ENCODE measurements around the gene HSBP1. TPM values are rescaled to one million over a fixed set of nuclear protein-coding genes. Genes with fewer than 3 reads are reported as not detected.

HSBP1 gene
- total and polyA plus RNA-seq, 3 donors from 2014 or later: 42.9 to 278 (median 43.7) TPM

DNA sequence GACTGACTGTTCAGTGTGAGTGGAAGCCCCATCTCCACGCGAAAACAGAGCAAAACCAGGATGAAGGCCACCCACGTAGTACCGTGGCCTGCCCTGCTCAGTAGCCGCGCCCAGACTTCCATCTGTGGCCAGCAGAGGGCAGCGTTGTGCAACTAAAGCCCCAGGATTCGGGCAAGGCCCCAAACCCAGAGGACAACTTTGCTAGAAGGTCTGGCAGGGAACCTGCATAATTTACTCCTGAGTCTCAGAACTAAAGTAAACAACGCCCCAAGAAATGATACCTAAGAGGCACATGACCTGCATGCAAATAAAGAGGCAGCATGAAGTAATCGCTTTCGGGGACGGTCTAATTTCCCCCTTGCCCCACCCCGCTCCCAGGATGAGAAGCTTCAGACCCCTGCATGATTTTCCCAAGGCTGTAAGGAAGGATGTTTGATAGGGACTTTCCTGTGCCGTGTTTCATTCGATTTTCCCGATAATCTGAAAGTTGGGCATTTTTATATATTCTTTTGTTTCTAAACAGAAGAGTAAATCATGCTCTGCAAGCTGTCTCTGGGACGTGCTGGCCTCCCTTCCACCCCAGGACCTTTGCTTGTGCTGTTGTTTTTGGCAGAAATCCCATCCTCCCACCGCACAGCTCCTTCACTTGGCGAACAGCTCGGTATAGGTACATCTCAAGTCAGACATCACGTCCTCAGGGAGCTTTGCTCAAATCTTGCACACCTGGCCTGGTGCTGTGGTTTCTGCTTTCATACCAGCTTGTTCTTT lies 18.6 kb downstream of the HSBP1 start:
- H3K36me3 ChIP-seq (ENCODE audit: low read depth, missing control alignments): no peaks in the 10 kb centered on the region
- TF ChIP-seq, protein P1, sequence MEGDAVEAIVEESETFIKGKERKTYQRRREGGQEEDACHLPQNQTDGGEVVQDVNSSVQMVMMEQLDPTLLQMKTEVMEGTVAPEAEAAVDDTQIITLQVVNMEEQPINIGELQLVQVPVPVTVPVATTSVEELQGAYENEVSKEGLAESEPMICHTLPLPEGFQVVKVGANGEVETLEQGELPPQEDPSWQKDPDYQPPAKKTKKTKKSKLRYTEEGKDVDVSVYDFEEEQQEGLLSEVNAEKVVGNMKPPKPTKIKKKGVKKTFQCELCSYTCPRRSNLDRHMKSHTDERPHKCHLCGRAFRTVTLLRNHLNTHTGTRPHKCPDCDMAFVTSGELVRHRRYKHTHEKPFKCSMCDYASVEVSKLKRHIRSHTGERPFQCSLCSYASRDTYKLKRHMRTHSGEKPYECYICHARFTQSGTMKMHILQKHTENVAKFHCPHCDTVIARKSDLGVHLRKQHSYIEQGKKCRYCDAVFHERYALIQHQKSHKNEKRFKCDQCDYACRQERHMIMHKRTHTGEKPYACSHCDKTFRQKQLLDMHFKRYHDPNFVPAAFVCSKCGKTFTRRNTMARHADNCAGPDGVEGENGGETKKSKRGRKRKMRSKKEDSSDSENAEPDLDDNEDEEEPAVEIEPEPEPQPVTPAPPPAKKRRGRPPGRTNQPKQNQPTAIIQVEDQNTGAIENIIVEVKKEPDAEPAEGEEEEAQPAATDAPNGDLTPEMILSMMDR (IDR thresholded peaks at IDR 0.05): peak; percentile 83 to 91 (median 90)
- no peak for TF ChIP-seq POLR2A (IDR thresholded peaks at IDR 0.05)
- no peak overlapping the region for H3K4me3 ChIP-seq
- H3K4me1 ChIP-seq: peaks cover 4% of the 10 kb centered on the region
- no peaks in the 10 kb centered on the region for H3K27me3 ChIP-seq
- WGBS, 2 donors: 25 to 27% methylated on average over 21 of the region's 21 CpGs
- H3K27ac ChIP-seq: no peak overlapping the region
- H3K9me3 ChIP-seq: no peaks in the 10 kb centered on the region
- peak; percentile 93 for DNase-seq
- intact Hi-C loops (cut with DNase I; ENCODE audit: low total_unique reads): loop anchor here (10.0 kb wide), 1 partner anchor 58 kb away; no protein-coding TSS in a partner anchor

DNA sequence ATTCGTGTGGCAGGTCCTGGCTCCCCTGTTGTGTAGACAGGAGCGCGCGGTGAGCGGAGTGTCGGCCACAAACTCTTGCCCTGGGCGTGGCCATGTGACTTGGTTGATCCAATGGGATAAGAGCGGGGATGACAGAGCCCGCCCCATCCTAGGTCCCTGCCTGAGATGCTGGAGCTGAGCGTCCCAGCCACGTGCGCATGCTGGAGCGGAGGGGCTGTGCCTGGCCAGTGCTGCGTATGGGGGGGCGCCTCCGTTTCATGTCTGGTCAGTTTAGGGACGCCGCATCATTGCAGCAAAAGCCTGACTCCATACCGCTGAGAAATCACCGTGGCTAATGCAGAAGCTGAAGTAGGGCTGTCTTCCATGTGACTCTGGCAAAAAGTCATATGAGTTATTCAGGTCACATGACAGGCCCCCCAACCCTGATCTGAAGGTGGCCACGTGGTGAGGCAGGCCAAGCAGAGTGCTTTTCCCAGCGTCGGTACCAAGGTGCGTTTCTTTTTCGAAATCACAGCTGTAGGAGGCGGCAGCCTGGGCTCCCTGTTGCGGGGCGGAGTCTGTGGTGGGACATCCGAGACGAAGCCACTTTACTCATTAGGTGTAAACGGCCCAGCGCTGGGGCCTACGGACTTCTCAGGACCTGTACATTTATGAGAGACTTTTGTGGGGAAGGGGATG lies 22.5 kb downstream of the HSBP1 start:
- TF ChIP-seq POLR2A (IDR thresholded peaks at IDR 0.05): no peak
- TF ChIP-seq, protein P1 (IDR thresholded peaks at IDR 0.05): no peak
- peaks cover 4% of the 10 kb centered on the region for H3K4me1 ChIP-seq
- H3K27ac ChIP-seq: no peak overlapping the region
- no peaks in the 10 kb centered on the region for H3K36me3 ChIP-seq (ENCODE audit: low read depth, missing control alignments)
- 59 to 67% methylated on average over 26 to 33 of the region's 33 CpGs for WGBS, 2 donors
- H3K9me3 ChIP-seq: no peaks in the 10 kb centered on the region
- H3K27me3 ChIP-seq: no peaks in the 10 kb centered on the region
- no peak overlapping the region for H3K4me3 ChIP-seq
- peak; percentile 48 for DNase-seq
- intact Hi-C loops (cut with DNase I; ENCODE audit: low total_unique reads): no loop called here

- H3K36me3 ChIP-seq (ENCODE audit: low read depth, missing control alignments): no peaks in the 10 kb centered on the region
- no peak overlapping the region for H3K4me3 ChIP-seq
- H3K9me3 ChIP-seq: no peaks in the 10 kb centered on the region
- intact Hi-C loops (cut with DNase I; ENCODE audit: low total_unique reads): no loop called here
- TF ChIP-seq, protein P1 (IDR thresholded peaks at IDR 0.05): no peak
- TF ChIP-seq POLR2A (IDR thresholded peaks at IDR 0.05): no peak
- no peaks in the 10 kb centered on the region for H3K27me3 ChIP-seq
- H3K27ac ChIP-seq: no peak overlapping the region
- no peak for DNase-seq
- H3K4me1 ChIP-seq: peaks cover 4% of the 10 kb centered on the region
- 54 to 66% methylated on average over 13 of the region's 13 CpGs for WGBS, 2 donors
These were observed 23.1 kb downstream of the HSBP1 start for GRCh38 chr16:83830769-83831455.

DNA sequence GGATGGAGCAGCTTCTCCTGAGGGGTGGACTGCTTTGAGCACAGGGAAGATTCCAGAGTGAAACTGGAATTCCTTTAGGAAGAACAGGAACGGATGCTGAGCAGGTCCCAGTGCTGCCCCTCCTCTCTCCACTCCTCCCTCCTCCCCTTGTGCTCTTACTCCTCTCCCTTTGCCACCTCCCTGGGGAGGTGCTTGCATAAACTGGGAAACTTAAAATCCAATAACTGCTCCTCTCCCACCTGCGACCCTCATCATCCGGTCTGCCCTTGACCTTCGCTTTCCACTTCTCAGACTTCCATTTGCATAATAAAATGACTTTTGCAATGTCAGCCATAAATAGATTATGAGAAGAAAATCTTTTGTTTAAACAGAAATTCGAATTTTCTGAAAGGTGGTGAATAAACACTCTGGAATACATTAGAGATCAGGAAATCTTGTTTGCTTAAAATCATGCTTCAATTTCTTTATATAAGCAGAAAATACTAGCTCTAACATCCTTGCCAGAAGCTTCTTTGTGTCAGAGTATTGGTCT lies 23.7 kb downstream of the HSBP1 start:
- no peaks in the 10 kb centered on the region for H3K27me3 ChIP-seq
- no peak overlapping the region for H3K27ac ChIP-seq
- 52% methylated on average over 5 of the region's 5 CpGs for WGBS, 2 donors
- no peak overlapping the region for H3K4me3 ChIP-seq
- no peaks in the 10 kb centered on the region for H3K36me3 ChIP-seq (ENCODE audit: low read depth, missing control alignments)
- H3K9me3 ChIP-seq: no peaks in the 10 kb centered on the region
- no peak for TF ChIP-seq POLR2A (IDR thresholded peaks at IDR 0.05)
- TF ChIP-seq, protein P1 (IDR thresholded peaks at IDR 0.05): no peak
- intact Hi-C loops (cut with DNase I; ENCODE audit: low total_unique reads): no loop called here
- DNase-seq: no peak
- no peaks in the 10 kb centered on the region for H3K4me1 ChIP-seq

Data from testis (tissue), 3 donors.